Hepatocyte (in vitro differentiated cells): ENCODE data around the gene MT1G.

Experiments
- CTCF ChIP-seq: fragments of 200-600 bp; sonication (generic); IDR thresholded peaks from 2 replicates; pipeline ENCODE4 v1.5.1; 2016; ENCODE audit warnings: antibody characterized with exemption, mild to moderate bottlenecking; ENCODE audit not compliant: poor library complexity
- EZH2phosphoT487 ChIP-seq: fragments of 200-600 bp; sonication (generic); IDR thresholded peaks from one replicate; pipeline ENCODE4 v1.6.1; 2018; ENCODE audit warnings: antibody characterized with exemption, mild to moderate bottlenecking, low read depth, moderate library complexity; ENCODE audit not compliant: unreplicated experiment, severe bottlenecking

- TF ChIP-seq CTCF (no peak), EZH2phosphoT487 (no peak)
These were observed 37.7 kb downstream of the MT1G start for GRCh38 chr16:56630134-56630533.
